ENCODE data around the gene YTHDC2.

The YTHDC2 gene

DNA sequence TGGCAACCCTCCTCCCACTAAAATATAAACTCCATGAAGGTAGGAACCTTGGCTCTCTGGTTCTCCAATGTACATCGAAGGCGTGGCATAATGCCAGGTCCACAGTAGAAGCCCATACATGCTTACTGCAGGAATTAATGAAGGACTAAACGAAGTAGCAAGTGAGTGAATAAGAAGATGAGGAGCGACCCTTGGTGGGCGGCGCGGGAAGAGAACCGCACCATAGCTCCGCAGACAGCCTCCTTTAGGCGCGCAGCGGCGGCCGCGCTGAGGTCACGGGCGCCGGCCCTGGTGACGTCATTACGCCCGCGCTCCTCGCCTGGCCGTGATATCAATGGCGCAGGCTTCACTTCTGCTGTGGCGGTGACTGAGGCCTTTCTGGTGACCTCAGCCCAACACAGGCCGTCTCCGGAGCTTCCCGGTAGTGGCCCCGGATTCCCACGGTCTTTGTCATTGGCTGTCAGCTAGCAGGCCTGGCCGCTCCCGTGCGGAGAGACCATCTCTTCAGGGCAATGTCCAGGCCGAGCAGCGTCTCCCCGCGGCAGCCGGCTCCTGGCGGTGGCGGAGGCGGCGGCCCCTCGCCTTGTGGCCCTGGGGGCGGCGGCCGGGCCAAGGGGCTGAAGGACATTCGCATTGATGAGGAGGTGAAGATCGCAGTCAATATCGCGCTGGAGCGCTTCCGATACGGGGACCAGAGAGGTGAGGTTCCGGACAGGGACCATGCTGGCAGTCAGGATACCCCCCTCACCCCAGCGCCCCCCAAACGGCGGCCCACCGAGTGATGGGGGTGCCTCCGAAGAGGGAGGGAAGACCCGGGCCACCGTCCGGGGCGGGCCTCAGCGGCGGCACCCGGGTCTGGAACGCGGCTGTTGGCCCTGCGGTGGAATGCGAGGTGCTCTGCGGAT is at the start of gene YTHDC2:
YTHDC2 (plus strand) TSS at position 311 of the 905 bp plus-strand sequence; CDS start at position 513, 202 bp downstream.
- peak; percentile 75 for DNase-seq (ENCODE audit: low spot score)

DNA sequence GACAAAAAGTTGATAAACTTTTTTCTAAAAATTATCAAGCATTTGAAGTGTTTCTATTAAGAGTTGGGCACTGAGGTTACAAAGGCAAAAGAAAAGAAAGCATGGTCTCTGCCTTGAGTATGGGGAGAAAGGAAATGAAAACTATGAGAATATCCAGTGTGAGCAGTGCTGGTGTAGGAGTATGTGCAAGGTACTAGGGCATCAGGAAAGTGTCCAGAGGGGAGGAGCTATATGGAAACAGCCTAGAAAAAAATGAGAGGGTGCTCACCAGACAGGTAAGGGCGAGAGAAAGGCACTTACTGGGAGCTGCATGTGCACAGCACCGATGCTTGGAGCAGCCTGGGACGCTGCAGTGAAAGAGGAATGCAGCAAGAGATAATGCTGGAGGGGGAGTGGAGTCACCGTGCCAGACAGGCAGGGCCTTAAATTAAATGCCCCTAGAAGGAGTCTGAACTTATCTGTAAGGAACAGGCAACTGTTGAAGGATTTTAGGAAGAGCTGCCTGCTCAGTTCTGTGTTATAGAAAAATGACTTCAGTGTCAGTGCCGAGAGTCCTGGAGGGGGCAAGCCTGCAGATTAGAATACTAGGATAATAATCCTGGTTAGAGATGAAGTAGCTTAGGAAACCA is 39.3 kb upstream of the YTHDC2 start:
- no peak for DNase-seq (ENCODE audit: low spot score)

DNA sequence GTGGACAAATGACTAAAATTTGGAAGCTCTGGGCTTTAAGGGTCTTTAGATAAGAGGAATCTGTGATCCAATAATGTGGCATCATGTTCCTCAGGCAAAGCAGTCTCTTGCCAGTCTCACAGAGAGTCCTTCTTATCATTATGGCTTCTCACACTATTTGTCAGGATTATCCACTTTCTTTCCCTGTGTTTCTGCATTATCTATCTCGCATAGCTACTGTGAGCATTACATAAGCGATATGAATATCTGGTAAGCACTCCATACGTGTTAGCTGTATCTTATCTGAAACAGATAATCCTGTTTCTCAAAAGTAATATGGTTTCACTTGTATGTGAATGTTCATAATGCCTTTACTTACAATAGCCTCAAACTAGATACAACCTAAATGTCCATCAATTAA is 34.8 kb upstream of the YTHDC2 start:
- DNase-seq (ENCODE audit: low spot score), result no peak

DNA sequence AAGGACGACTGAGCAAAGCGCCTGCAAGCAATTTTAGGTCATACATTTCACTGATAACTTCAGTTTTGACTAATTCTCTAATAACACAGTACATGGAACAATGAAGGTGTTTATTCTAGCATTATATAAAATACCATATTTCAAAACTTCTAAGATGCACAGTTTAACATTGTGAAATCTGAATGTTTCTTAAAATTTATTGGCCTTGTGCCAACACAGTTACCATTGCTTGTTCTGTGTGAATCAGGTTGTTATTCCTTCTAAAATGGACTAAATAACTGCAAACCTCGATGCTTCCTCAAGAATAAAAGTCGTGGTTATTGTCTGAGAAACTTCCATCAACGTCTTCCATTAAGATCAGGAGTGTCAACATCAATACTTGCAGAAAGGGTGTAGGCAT is 33.3 kb upstream of the YTHDC2 start:
- no peak for DNase-seq (ENCODE audit: low spot score)

DNA sequence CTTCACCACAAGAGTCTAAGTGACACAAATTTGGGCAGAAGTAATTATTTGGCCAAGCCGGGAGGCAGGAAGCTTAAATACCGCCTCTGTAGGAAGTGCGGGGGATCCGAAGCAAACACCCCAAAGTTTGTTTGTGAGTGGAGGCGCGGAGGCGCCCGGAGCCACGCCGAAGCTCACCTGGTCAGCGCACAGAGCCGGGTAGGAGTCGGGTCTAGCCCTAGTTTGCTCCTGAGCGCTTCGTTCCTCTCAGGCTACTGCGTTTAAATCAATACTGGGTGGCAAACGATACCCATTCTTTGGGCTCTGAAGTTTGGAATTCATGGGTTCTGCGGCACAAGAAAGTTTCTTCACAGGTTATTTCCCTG is 26.1 kb upstream of the YTHDC2 start:
- no peak for DNase-seq (ENCODE audit: low spot score)

DNA sequence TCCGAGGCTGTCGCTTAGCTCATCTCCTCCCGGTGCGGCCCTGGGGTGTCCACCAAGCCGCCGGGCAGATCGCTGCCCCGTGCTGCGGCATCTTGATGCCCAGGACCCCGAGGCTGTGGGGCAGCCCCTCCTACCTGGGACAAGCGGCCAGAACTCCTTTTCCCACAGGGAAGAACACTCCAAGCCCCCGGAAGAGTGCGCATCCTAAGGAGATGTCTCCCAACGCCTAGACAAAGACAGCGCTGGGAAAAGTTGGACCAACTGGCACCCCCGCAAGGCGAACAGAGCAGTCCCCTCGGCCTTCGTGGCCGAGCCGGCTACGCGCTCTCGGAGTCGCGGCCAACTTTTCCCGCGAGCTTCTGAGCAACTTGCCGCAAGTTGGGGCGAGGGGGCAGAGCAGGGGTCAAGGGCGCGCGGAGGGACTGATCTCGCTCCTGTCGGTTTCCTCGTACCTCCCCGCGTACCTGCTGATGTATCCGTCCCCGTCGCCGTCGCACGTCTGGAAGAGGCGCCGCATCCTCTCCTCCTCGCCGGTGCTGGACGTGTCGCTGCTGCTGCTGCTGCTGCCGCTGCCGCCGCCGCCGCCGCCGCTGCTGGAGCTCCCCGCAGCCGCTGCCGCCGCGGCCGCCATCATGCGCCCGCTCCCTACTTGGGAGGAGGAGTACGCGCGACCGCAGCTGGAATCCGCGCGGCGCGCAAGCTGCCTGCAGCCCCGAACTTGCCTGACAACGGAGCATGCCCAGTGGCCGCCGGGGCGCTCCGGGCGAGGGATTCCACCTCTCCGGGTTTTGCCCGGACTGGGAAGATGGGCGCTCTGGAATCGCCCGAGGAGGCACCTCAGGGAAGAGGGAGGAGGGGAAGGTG is 25.5 kb upstream of the YTHDC2 start, which contains the start of gene MCC:
MCC (minus strand) TSS at position 673 of the 864 bp plus-strand sequence.
- peak; percentile 6 for DNase-seq (ENCODE audit: low spot score)

DNA sequence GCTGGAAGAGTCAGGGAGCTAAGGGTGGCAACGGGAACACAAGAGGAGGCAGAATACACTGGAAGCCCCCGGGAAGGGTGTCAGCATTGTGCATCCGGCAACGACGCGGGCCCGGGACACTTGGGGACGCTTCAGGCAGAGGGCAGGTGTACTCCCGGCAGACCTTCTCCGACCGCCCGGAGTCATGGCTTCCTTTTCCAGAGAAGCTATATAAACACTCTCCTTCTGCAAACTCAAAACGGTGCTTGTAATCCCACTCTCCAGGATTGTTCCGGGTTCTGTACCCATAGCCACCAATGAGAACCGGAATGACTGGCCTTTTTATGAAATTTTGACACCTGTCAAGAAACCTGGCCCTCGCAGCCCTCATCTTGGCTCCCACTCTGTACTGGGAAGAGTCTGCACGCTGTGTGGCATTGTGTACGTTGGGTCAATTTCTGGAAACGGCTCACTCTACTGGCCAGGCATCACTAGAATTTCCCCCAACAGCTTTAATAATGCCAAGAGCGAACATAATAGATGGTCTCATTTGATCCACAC is 24.8 kb upstream of the YTHDC2 start:
- DNase-seq (ENCODE audit: low spot score), result no peak

DNA sequence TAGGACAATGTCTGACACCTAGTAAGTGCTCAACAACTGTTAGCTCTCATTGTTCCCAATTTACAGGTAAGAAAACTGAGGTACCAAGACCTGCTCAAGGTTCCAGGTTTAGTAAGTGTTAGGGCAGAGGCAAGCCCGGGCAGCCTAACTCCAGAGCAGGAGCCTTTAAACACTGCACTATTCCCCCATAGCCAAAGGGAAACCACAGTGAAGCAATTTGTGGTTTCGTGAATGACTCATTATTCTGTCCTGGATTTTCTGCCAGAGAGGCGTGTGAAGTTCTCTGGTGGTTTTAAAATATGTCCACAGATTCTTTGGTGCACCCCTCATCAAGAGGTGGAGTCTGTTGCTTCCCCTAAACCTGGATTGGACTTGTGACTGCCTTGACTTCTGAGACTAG is 24.2 kb upstream of the YTHDC2 start:
- no peak for DNase-seq (ENCODE audit: low spot score)

DNA sequence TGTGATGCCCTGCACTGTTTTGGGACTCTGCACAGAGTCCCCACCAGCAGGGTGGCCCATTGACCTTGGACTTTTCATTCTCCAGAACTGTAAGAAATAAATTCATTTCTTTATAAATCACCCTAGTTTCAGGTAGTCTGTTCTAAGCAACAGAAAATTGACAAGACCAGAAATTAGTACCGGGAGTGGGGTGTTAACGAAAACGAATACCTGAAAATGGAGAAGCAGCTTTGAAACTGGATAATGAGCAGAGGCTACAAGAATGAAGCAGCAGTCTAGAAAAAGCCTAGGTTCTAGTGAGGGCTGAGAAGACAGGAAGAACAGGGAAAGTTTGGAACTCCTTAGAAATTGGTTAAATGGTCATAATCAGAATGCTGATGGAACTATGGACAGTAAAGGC is 23.2 kb upstream of the YTHDC2 start:
- DNase-seq (ENCODE audit: low spot score), result no peak

DNA sequence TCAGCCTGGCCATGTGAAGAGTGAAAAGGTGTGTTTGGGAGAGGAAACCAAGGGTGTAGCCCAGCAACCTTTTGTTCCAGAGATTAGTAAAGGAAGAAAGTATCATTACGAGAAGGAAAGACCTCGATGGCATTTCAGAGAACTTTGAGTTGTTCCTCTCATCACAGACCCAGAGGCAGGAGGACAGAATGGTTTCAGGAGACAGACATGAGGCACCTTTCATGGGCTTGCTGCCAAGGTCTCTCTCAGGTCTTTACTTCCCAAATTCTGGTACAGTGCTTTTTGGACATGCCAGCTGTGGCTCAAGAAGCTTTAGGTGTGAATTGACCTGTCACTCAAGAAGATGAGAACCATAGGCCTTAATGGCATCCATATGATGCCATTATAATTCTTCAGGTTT is 22.5 kb upstream of the YTHDC2 start:
- no peak for DNase-seq (ENCODE audit: low spot score)

DNA sequence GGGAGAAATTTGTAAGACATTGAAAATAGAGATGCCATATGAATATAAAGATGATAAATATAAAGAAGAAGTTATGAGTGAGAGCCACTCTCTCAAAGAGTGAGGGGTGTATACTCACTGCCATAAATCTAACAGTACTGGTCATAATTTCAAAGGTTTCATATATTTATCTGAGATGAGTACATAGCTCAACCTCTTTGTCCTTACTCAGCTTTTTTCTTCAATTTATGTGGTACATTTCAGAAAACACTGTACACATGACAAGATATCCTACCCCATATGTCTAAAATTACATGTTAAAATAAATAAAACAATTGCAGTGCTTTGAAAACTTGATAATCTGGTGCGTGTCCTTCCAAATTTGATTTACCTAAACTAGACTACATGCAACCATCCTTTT is 20.0 kb upstream of the YTHDC2 start:
- no peak for DNase-seq (ENCODE audit: low spot score)

DNA sequence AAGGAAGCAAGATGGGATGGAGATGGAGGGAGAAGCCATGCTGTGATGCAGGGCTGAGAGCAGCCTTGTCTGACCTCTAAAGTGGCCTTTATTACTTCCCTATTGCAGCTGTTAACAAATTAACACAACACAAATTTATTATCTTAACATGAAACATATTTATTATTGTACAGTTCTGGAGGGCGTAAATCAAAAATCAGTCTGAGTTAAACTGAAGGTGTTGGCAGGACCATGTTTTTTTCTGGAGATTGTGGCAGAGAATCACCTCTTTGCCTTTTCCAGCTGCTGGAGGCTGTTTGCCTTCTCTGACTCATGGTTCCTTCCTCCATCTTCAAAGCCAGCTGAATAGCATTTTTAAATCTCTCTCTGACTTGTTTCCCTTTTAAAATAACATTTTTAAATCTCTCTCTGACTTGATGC is 18.1 kb upstream of the YTHDC2 start:
- no peak for DNase-seq (ENCODE audit: low spot score)

DNA sequence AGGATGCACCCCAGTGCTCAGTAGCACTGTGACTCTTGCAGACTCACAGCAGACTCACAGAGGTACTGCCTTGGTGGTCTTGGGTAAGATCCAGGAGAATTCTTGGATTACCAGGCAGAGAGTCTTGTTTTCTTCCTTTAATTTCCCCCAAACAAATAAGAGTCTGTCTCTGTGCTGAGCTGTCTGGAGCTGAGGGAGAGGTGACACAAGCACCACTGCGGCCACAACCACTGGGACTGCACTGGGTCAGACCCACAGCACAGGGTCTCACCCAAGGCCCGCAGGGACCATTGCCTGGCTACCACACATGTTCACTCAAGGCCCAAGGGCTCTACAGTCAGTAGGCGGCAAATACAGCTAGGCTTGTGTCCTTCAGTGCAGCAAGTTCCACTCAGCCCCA is 11.4 kb upstream of the YTHDC2 start:
- no peak for DNase-seq (ENCODE audit: low spot score)

DNA sequence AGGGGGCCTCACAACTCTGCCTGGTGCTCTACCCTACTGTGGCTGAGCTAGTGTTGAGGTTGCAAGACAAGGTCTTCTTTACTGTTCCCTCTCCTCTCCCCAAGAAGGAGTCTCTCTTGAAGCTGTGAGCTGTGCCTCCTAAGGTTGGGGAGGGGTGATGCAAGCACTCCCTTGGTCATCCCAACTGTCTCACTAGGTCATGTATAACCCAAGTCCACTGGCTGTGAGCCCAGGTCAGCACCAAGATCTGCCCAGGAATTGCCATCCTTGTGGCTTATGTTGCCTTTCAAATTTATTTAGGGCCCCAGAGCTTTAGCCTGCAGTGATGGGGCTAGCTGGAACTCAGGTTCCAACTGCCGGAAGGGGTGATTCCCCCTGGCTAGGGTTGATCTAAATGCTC is 10.3 kb upstream of the YTHDC2 start:
- no peak for DNase-seq (ENCODE audit: low spot score)

DNA sequence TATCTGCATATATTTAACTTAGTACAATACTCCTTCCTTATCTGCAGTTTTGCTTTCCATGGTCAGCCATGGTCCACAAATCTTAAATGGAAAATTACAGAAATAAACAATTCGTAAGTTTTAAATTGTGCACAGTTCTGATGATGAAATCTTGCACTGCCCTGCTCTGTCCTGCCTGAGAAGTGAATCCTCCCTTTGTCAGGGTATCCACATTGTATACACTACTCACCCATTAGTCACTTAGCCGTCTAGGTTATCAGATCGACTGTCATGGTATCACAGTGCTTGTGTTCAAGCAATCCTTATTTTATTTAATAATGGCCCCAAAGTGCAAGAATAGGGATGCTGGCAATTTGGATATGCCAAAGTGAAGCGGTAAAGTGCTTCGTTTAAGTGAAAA is 8.3 kb upstream of the YTHDC2 start:
- DNase-seq (ENCODE audit: low spot score), result no peak

DNA sequence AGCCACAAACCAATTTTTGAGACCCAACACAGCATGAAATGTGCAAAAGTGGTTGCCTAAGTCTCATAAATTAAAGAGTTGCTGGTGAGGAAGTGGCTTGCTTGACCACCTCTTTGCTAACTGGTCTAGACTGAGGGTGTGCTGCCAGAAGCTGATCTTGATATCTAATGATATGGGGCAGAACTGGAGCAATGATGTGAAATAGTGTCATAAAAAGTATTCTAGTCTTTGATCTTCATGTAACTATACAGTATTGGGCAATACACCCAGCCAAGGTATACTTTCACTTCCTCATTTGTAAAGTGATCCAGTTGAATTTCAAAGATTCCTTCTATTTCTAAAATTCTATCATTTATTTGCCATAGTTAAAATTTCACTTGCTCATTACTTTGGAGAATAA is 5.9 kb upstream of the YTHDC2 start:
- no peak for DNase-seq (ENCODE audit: low spot score)

DNA sequence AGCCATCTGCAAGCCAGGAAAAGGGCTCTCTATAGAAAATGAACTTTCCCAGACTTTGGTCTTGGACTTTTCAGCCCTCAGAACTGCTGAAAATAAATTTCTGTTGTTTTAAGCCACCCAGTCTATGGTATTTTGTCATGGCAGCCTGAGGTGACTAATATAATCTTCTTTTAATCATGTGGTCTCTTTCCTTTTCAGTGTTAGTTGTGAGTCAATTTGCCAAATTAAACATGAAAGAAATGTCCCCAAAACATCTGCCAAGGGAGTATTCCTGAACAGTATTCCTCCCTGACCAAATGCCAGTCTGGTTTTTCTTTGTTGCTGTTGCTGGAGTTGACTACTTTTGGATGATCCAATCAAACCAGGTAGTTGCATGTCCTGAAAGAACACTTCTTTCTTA is 4.7 kb upstream of the YTHDC2 start:
- no peak for DNase-seq (ENCODE audit: low spot score)

DNA sequence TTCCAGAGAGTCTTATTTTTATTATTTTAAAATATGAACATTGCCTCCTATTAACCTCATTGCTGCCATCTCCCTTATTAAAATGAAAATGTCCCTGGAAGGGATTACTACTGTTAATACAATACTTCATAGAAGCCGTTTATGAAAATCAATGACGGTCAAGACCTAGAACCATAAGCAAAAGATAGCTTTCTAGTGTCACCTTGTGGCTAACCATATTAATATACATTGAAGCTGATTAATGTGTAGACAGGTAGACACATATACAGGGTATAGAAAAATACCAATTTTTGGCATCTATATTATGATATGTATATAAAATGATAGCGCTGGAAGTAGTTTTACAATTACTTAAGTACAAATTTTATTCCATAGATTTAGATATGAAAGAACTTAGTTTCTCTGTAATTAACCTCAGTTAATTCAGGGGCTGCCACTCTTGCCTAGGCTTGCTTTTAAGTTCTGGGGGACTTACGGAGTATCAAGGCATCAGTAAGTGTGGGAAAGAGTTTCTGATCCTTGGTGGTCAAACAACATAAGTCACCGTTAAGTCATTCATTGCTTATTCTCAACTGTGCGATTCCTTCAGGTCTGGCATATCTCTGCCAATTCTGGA is 2.5 kb upstream of the YTHDC2 start:
- DNase-seq (ENCODE audit: low spot score), result no peak

DNA sequence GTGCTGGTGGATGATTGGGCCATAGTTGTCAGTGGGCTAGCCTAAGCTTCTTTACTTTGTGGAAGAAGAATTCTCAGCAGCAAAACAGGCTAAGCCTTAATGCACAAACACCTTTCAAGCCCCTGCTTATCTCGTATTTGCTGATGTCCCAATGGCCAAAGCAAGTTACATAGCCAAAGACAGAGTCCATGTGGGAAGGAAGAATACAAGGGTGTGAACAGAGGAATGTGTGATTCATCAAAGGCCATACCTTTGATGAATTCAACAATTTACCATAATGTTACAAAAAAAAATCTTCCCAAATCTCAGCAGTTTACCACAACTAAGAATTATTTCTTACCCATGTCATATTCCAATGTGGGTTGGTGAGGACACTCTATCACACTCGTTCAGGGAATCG is 1.2 kb upstream of the YTHDC2 start:
- DNase-seq (ENCODE audit: low spot score), result no peak

DNA sequence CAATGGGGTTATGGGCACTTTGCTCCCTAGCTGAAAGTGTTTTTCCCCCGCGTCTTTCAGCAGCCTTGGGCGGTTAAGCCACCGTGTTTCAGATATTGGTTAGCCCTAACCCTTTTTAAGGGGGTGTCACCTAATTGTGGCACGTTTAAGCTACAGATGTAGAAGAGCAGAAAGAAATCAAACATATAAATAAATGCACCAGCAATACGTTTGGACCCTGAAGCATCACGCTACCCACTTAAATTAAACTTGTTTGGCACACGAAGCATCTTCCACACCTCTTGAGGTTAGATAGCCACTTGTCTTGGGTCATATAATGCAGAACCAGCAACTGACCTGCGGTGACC is 768 bp downstream of the YTHDC2 start:
- peak; percentile 49 for DNase-seq (ENCODE audit: low spot score)

DNA sequence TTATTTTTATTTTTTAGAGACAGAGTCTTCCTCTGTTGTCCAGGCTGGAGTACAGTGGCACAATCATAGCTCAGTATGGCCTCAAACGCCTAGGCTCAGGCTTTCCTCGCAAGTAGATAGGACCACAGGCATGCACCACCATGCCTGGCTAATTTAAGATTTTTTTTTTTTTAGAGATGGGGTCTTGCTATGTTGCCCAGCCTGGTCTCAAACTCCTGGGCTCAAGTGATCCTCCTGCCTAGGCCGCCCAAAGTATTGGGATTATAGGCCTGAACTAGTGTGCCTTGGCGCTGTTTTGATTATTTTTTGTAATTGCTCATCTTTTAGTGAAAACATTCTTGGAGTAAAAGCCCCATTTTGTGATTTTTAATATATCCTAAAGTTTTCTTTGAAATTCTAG is 5.4 kb downstream of the YTHDC2 start:
- no peak for DNase-seq (ENCODE audit: low spot score)

DNA sequence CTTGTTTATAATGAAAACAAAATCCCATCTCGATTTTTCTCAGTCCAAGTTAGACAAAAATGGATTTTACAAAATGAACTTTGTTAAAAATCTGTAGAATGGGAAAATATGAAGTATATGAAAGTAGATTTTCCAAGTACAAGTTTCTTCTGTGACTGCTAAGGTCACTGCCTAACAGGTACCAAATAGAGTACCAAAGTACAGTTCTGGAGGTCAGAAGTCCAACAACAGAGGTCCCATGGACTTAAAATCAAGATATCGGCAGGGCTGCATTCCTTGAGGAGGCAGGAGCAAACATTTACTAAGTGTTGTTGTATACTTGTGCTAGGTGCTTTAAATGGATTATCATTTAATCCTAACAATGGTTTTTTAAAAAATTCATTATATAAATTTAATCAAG is 5.9 kb downstream of the YTHDC2 start:
- no peak for DNase-seq (ENCODE audit: low spot score)

All from pons (tissue), 1 donor.